ENCODE data around the gene SLC35D3.

SLC35D3 gene

GRCh38 chr6:136923116-136923953 is 1.2 kb downstream of the SLC35D3 start:
- Histone ChIP-seq H3K9me3 (replicated peaks; ENCODE audit: insufficient read depth, low read length) (no peaks in the 10 kb centered on the region), H3K27me3 (replicated peaks; ENCODE audit: insufficient read depth, low read length) (peaks cover 14% of the 10 kb centered on the region), H3K4me2 (ENCODE audit: low read depth, low read length) (no peak overlapping the region), H3K36me3 (replicated peaks; ENCODE audit: insufficient read depth, low read length) (no peaks in the 10 kb centered on the region), H4K20me1 (ENCODE audit: insufficient read depth, low read length) (no peaks in the 10 kb centered on the region), H3K9ac (ENCODE audit: low read length) (no peak overlapping the region), H3K4me3 (ENCODE audit: low read length) (no peak overlapping the region), H3K4me1 (ENCODE audit: low read length) (no peaks in the 10 kb centered on the region), H3F3A (ENCODE audit: insufficient read depth, low read length) (no peaks in the 10 kb centered on the region), H3K79me2 (ENCODE audit: low read length) (no peaks in the 10 kb centered on the region), H3K9me2 (replicated peaks; ENCODE audit: insufficient read depth, low read length) (no peaks in the 10 kb centered on the region), H2AFZ (ENCODE audit: low read length) (no peak overlapping the region), H3K27ac (ENCODE audit: low read length) (no peak overlapping the region)
- TF ChIP-seq EZH2phosphoT487 (IDR thresholded peaks at IDR 0.05; ENCODE audit: low read length) (no peak), CTCF (IDR thresholded peaks at IDR 0.05; ENCODE audit: low read length) (no peak), EZH2 (optimal IDR thresholded peaks at IDR 0.05; ENCODE audit: low read depth, low read length) (no peak)
- no peak for DNase-seq

- Histone ChIP-seq H3K27ac (ENCODE audit: low read length) (no peak overlapping the region), H3K4me2 (ENCODE audit: low read depth, low read length) (no peak overlapping the region), H4K20me1 (ENCODE audit: insufficient read depth, low read length) (no peaks in the 10 kb centered on the region), H2AFZ (ENCODE audit: low read length) (no peak overlapping the region), H3K79me2 (ENCODE audit: low read length) (no peaks in the 10 kb centered on the region), H3K4me1 (ENCODE audit: low read length) (no peaks in the 10 kb centered on the region), H3K4me3 (ENCODE audit: low read length) (no peak overlapping the region), H3K36me3 (replicated peaks; ENCODE audit: insufficient read depth, low read length) (no peaks in the 10 kb centered on the region), H3K27me3 (replicated peaks; ENCODE audit: insufficient read depth, low read length) (peaks cover 14% of the 10 kb centered on the region), H3K9ac (ENCODE audit: low read length) (no peak overlapping the region), H3K9me3 (replicated peaks; ENCODE audit: insufficient read depth, low read length) (no peaks in the 10 kb centered on the region), H3K9me2 (replicated peaks; ENCODE audit: insufficient read depth, low read length) (no peaks in the 10 kb centered on the region), H3F3A (ENCODE audit: insufficient read depth, low read length) (no peaks in the 10 kb centered on the region)
- no peak for DNase-seq
- no peak for TF ChIP-seq CTCF (IDR thresholded peaks at IDR 0.05; ENCODE audit: low read length)
- TF ChIP-seq EZH2phosphoT487 (IDR thresholded peaks at IDR 0.05; ENCODE audit: low read length): no peak
- TF ChIP-seq EZH2 (optimal IDR thresholded peaks at IDR 0.05; ENCODE audit: low read depth, low read length): no peak
Observed at GRCh38 chr6:136923954-136924673, 2.0 kb downstream of the SLC35D3 start.

GRCh38 chr6:136926383-136926782 is 4.3 kb downstream of the SLC35D3 start:
- Histone ChIP-seq H3K27me3 (replicated peaks; ENCODE audit: insufficient read depth, low read length) (peaks cover 7% of the 10 kb centered on the region), H3K9me3 (replicated peaks; ENCODE audit: insufficient read depth, low read length) (no peaks in the 10 kb centered on the region), H3K27ac (ENCODE audit: low read length) (no peak overlapping the region), H3F3A (ENCODE audit: insufficient read depth, low read length) (no peaks in the 10 kb centered on the region), H3K9ac (ENCODE audit: low read length) (no peak overlapping the region), H2AFZ (ENCODE audit: low read length) (no peak overlapping the region), H3K4me2 (ENCODE audit: low read depth, low read length) (no peak overlapping the region), H3K9me2 (replicated peaks; ENCODE audit: insufficient read depth, low read length) (no peaks in the 10 kb centered on the region), H3K4me3 (ENCODE audit: low read length) (no peak overlapping the region), H3K4me1 (ENCODE audit: low read length) (no peaks in the 10 kb centered on the region), H3K79me2 (ENCODE audit: low read length) (no peaks in the 10 kb centered on the region), H3K36me3 (replicated peaks; ENCODE audit: insufficient read depth, low read length) (no peaks in the 10 kb centered on the region), H4K20me1 (ENCODE audit: insufficient read depth, low read length) (no peaks in the 10 kb centered on the region)
- TF ChIP-seq EZH2phosphoT487 (IDR thresholded peaks at IDR 0.05; ENCODE audit: low read length) (no peak), EZH2 (optimal IDR thresholded peaks at IDR 0.05; ENCODE audit: low read depth, low read length) (no peak), CTCF (IDR thresholded peaks at IDR 0.05; ENCODE audit: low read length) (no peak)
- DNase-seq: no peak

All from MM.1S (cell line).